OCI-LY1 (cell line): ENCODE data around the gene CRYGC.

Experiments used
- H2AFZ ChIP-seq: fragments of 200-600 bp; sonication (generic), shearing (Covaris generic); 2 replicates; pipeline ENCODE4 v1.6.0; 2014; ENCODE audit warnings: antibody characterized with exemption, mild to moderate bottlenecking, low read length
- H3F3A ChIP-seq: fragments of 200-600 bp; sonication (generic), shearing (Covaris generic); 2 replicates; pipeline ENCODE4 v1.6.0; 2014; ENCODE audit warnings: mild to moderate bottlenecking, antibody characterized with exemption, low read length, moderate library complexity; ENCODE audit not compliant: insufficient read depth
- H3K27ac ChIP-seq: fragments of 200-600 bp; sonication (generic); 2 replicates; pipeline ENCODE4 v1.5.1; 2014; ENCODE audit warnings: low read length, mixed run types, mild to moderate bottlenecking, low read depth; ENCODE audit not compliant: poor library complexity, severe bottlenecking
- H3K27me3 ChIP-seq: fragments of 200-600 bp; sonication (generic); 2 replicates; pipeline ENCODE4 v1.6.0; 2014; ENCODE audit warnings: antibody characterized with exemption, mild to moderate bottlenecking, low read length, moderate library complexity; ENCODE audit not compliant: insufficient read depth
- H3K36me3 ChIP-seq: fragments of 200-600 bp; sonication (generic); 2 replicates; pipeline ENCODE4 v1.6.1; 2014; ENCODE audit warnings: mild to moderate bottlenecking, antibody characterized with exemption, low read length, moderate library complexity, mixed read lengths; ENCODE audit not compliant: insufficient read depth
- H3K4me1 ChIP-seq: fragments of 200-600 bp; sonication (generic); 2 replicates; pipeline ENCODE4 v1.5.1; 2014; ENCODE audit warnings: mild to moderate bottlenecking, low read length, moderate library complexity; ENCODE audit not compliant: insufficient read depth, severe bottlenecking
- H3K4me2 ChIP-seq: fragments of 200-600 bp; sonication (generic), shearing (Covaris generic); 2 replicates; pipeline ENCODE4 v1.6.1; 2014; ENCODE audit warnings: low read length
- H3K4me3 ChIP-seq: fragments of 200-600 bp; sonication (generic); 2 replicates; pipeline ENCODE4 v1.5.1; 2014; ENCODE audit warnings: low read length, low read depth, mild to moderate bottlenecking, mixed read lengths; ENCODE audit not compliant: poor library complexity, severe bottlenecking
- H3K79me2 ChIP-seq: fragments of 200-600 bp; shearing (Covaris generic); 2 replicates; pipeline ENCODE4 v1.6.1; 2016; ENCODE audit warnings: mixed run types, low read length, mixed read lengths; ENCODE audit not compliant: insufficient read depth
- H3K9ac ChIP-seq: fragments of 200-600 bp; sonication (generic), shearing (Covaris generic); 2 replicates; pipeline ENCODE4 v1.6.1; 2014; ENCODE audit warnings: mild to moderate bottlenecking, low read length, mixed read lengths
- H3K9me2 ChIP-seq: fragments of 200-600 bp; sonication (generic), shearing (Covaris generic); 2 replicates; pipeline ENCODE4 v1.6.1; 2014; ENCODE audit warnings: low read depth, mild to moderate bottlenecking, low read length, mixed read lengths
- H3K9me3 ChIP-seq: fragments of 200-600 bp; shearing (Covaris generic); 2 replicates; pipeline ENCODE4 v1.6.1; 2014; ENCODE audit warnings: low read length, mixed read lengths
- H4K20me1 ChIP-seq: fragments of 200-600 bp; sonication (generic), shearing (Covaris generic); 2 replicates; pipeline ENCODE4 v1.6.0; 2016; ENCODE audit warnings: mild to moderate bottlenecking, low read length; ENCODE audit not compliant: insufficient read depth
- CTCF ChIP-seq: fragments of 200-600 bp; sonication (generic), shearing (Covaris generic); IDR thresholded peaks from 2 replicates; pipeline ENCODE4 v1.5.1; 2017; ENCODE audit warnings: mild to moderate bottlenecking, antibody characterized with exemption, low read length, moderate library complexity, mixed read lengths
- EZH2 ChIP-seq: fragments of 200-600 bp; sonication (generic), shearing (Covaris generic); IDR thresholded peaks from 2 replicates; pipeline ENCODE4 v1.8.0; 2017; ENCODE audit warnings: borderline replicate concordance, mixed run types, mild to moderate bottlenecking, antibody characterized with exemption, low read length, moderate library complexity, mixed read lengths

Gene CRYGC

GRCh38 chr2:208147759-208148158 lies 18.1 kb upstream of the CRYGC start:
- H3K36me3 ChIP-seq, result no peaks in the 10 kb centered on the region
- H3K79me2 ChIP-seq, result no peaks in the 10 kb centered on the region
- no peaks in the 10 kb centered on the region; the same call in 1 of the 2 replicates for H3K27me3 ChIP-seq
- no peaks in the 10 kb centered on the region for H3K4me1 ChIP-seq
- H3K27ac ChIP-seq, result no peak overlapping the region
- no peak overlapping the region for H3K4me2 ChIP-seq
- H2AFZ ChIP-seq, result no peak overlapping the region
- H4K20me1 ChIP-seq, result no peaks in the 10 kb centered on the region
- no peaks in the 10 kb centered on the region for H3K9me3 ChIP-seq
- H3K4me3 ChIP-seq, result no peak overlapping the region
- H3K9me2 ChIP-seq, result no peaks in the 10 kb centered on the region
- no peaks in the 10 kb centered on the region for H3F3A ChIP-seq
- no peak for TF ChIP-seq CTCF
- no peak for TF ChIP-seq EZH2
- H3K9ac ChIP-seq, result no peak overlapping the region

GRCh38 chr2:208147008-208147407 lies 17.4 kb upstream of the CRYGC start:
- Histone ChIP-seq H3K36me3 (no peaks in the 10 kb centered on the region), H3K4me2 (no peak overlapping the region), H3K27ac (no peak overlapping the region), H3K4me1 (no peaks in the 10 kb centered on the region), H3K9me3 (no peaks in the 10 kb centered on the region), H3K4me3 (no peak overlapping the region), H3K27me3 (no peaks in the 10 kb centered on the region; the same call in 1 of the 2 replicates), H3K9me2 (no peaks in the 10 kb centered on the region), H2AFZ (no peak overlapping the region), H3K79me2 (no peaks in the 10 kb centered on the region), H4K20me1 (no peaks in the 10 kb centered on the region), H3F3A (no peaks in the 10 kb centered on the region), H3K9ac (no peak overlapping the region)
- no peak for TF ChIP-seq EZH2
- no peak for TF ChIP-seq CTCF

GRCh38 chr2:208146006-208146405 lies 16.4 kb upstream of the CRYGC start, which contains the start of gene CRYGB:
Gene CRYGB, minus strand, starts transcription at chr2:208146158. Its CDS starts 38 bp downstream, at chr2:208146120.
- H2AFZ ChIP-seq, result no peak within 1 kb of the TSS
- no peaks in the 10 kb centered on the region for H3K4me1 ChIP-seq
- no peaks in the 10 kb centered on the region for H3F3A ChIP-seq
- H3K9ac ChIP-seq, result no peak within 1 kb of the TSS
- H3K36me3 ChIP-seq, result no peaks in the 10 kb centered on the region
- H3K9me2 ChIP-seq, result no peaks in the 10 kb centered on the region
- no peak within 1 kb of the TSS for H3K27ac ChIP-seq
- H3K9me3 ChIP-seq, result no peaks in the 10 kb centered on the region
- no peaks in the 10 kb centered on the region for H4K20me1 ChIP-seq
- H3K79me2 ChIP-seq, result no peaks in the 10 kb centered on the region
- no peaks in the 10 kb centered on the region; the same call in 1 of the 2 replicates for H3K27me3 ChIP-seq
- no peak within 1 kb of the TSS for H3K4me3 ChIP-seq
- H3K4me2 ChIP-seq, result no peak within 1 kb of the TSS
- TF ChIP-seq CTCF (no peak), EZH2 (no peak)
